Neural cell (in vitro differentiated cells): ENCODE data around the gene HOXB1. TPM values are rescaled to one million over a fixed set of nuclear protein-coding genes. Genes with fewer than 3 reads are reported as not detected.

Experiments used
- H2AFZ ChIP-seq: fragments of 200-600, 300-800 bp; sonication (generic), shearing (Covaris generic); 2 replicates; pipeline ENCODE4 v1.6.0; 2014; ENCODE audit warnings: low read depth, mild to moderate bottlenecking, antibody characterized with exemption, low read length, moderate library complexity
- H3F3A ChIP-seq: fragments of 200-600 bp; shearing (Covaris generic); 2 replicates; pipeline ENCODE4 v1.6.1; 2016; ENCODE audit warnings: mild to moderate bottlenecking, moderate library complexity, mixed read lengths, antibody characterized with exemption, low read length; ENCODE audit not compliant: insufficient read depth, poor library complexity, severe bottlenecking
- H3K27ac ChIP-seq: fragments of 200-600, 300-800 bp; sonication (generic), shearing (Covaris generic); 2 replicates; pipeline ENCODE4 v1.5.1; 2014; ENCODE audit warnings: mild to moderate bottlenecking, low read length, moderate library complexity
- H3K27me3 ChIP-seq: fragments of 300-800, 200-600 bp; sonication (generic), shearing (Covaris generic); 2 replicates; pipeline ENCODE4 v1.6.0; 2014; ENCODE audit warnings: mild to moderate bottlenecking, low read depth, low read length, moderate library complexity; ENCODE audit not compliant: insufficient read depth
- H3K36me3 ChIP-seq: fragments of 300-800, 200-600 bp; sonication (generic), shearing (Covaris generic); 2 replicates; pipeline ENCODE4 v1.5.1; 2014; ENCODE audit warnings: mild to moderate bottlenecking, antibody characterized with exemption, low read length, moderate library complexity; ENCODE audit not compliant: insufficient read depth
- H3K4me2 ChIP-seq: fragments of 300-800, 200-600 bp; sonication (generic), shearing (Covaris generic); 2 replicates; pipeline ENCODE4 v1.6.0; 2014; ENCODE audit warnings: mild to moderate bottlenecking, low read length
- H3K4me3 ChIP-seq: fragments of 300-800, 200-600 bp; sonication (generic), shearing (Covaris generic); 2 replicates; pipeline ENCODE4 v1.5.1; 2014; ENCODE audit warnings: mild to moderate bottlenecking, low read length, moderate library complexity
- H3K79me2 ChIP-seq: fragments of 200-600 bp; shearing (Covaris generic); replicated peaks from 2 replicates; pipeline ENCODE4 v1.6.0; 2014; ENCODE audit warnings: mild to moderate bottlenecking, low read length, moderate library complexity; ENCODE audit not compliant: insufficient read depth
- H3K9ac ChIP-seq: fragments of 300-800, 200-600 bp; sonication (generic), shearing (Covaris generic); 2 replicates; pipeline ENCODE4 v1.6.1; 2016; ENCODE audit warnings: mild to moderate bottlenecking, low read length, mixed read lengths
- H3K9me2 ChIP-seq: fragments of 200-600 bp; shearing (Covaris generic); 2 replicates; pipeline ENCODE4 v1.6.1; 2016; ENCODE audit warnings: mild to moderate bottlenecking, low read length, mixed read lengths; ENCODE audit not compliant: insufficient read depth
- H3K9me3 ChIP-seq: fragments of 200-600, 300-800 bp; sonication (generic), shearing (Covaris generic); 2 replicates; pipeline ENCODE4 v1.6.1; 2016; ENCODE audit warnings: mild to moderate bottlenecking, mixed run types, low read length, moderate library complexity, mixed read lengths
- H4K20me1 ChIP-seq: fragments of 200-600 bp; shearing (Covaris generic); 2 replicates; pipeline ENCODE4 v1.6.1; 2016; ENCODE audit warnings: mild to moderate bottlenecking, mixed run types; ENCODE audit not compliant: insufficient read depth
- CTCF ChIP-seq: fragments of 450-650 bp; IDR thresholded peaks from 2 replicates; pipeline ENCODE4 v1.5.1; 2014; ENCODE audit warnings: antibody characterized with exemption, mild to moderate bottlenecking, moderate library complexity; ENCODE audit not compliant: poor library complexity, severe bottlenecking
- EP300 ChIP-seq: fragments of 450-650 bp; conservative IDR thresholded peaks from 2 replicates; pipeline ENCODE4 v1.6.1; 2014; ENCODE audit warnings: antibody characterized with exemption, mild to moderate bottlenecking, moderate library complexity; ENCODE audit not compliant: poor library complexity, severe bottlenecking
- EZH2 ChIP-seq: fragments of 200-600, 300-800 bp; shearing (Covaris generic), sonication (generic); IDR thresholded peaks from 2 replicates; pipeline ENCODE4 v1.6.1; 2014; ENCODE audit warnings: antibody characterized with exemption, low read length, borderline replicate concordance, mild to moderate bottlenecking; ENCODE audit not compliant: insufficient read depth, poor library complexity, severe bottlenecking
- MXI1 ChIP-seq: fragments of 450-650 bp; conservative IDR thresholded peaks from 2 replicates; pipeline ENCODE4 v1.6.1; 2014; ENCODE audit warnings: antibody characterized with exemption, mild to moderate bottlenecking; ENCODE audit not compliant: poor library complexity, severe bottlenecking
- POLR2AphosphoS5 ChIP-seq: IDR thresholded peaks from 2 replicates; pipeline ENCODE4 v1.6.1; 2012
- RAD21 ChIP-seq: fragments of 450-650 bp; conservative IDR thresholded peaks from 2 replicates; pipeline ENCODE4 v1.6.1; 2014; ENCODE audit warnings: antibody characterized with exemption, mild to moderate bottlenecking, moderate library complexity
- REST ChIP-seq: IDR thresholded peaks from 2 replicates; pipeline ENCODE4 v1.6.1; 2012; ENCODE audit warnings: borderline replicate concordance
- SMC3 ChIP-seq: fragments of 450-650 bp; conservative IDR thresholded peaks from 2 replicates; pipeline ENCODE4 v1.6.1; 2014; ENCODE audit warnings: antibody characterized with exemption, mild to moderate bottlenecking, moderate library complexity; ENCODE audit not compliant: poor library complexity
- TAF1 ChIP-seq: IDR thresholded peaks from 2 replicates; pipeline ENCODE4 v1.6.1; 2012; ENCODE audit warnings: low read depth
- polyA plus RNA-seq: library from polyadenylated mRNA; depleted of rRNA; stranded (reverse); fragments of >200 nt; gene quantifications from 2 replicates; pipeline ENCODE4 v1.2.3, GENCODE V29; 2014

The HOXB1 gene
- polyA plus RNA-seq, 1 donor from 2014 or later, result not detected

- H2AFZ ChIP-seq, result no peak overlapping the region
- no peak overlapping the region for H3K4me3 ChIP-seq
- H3K9me3 ChIP-seq, result no peaks in the 10 kb centered on the region
- no peaks in the 10 kb centered on the region for H3F3A ChIP-seq
- peaks cover 42% of the 10 kb centered on the region for H3K27me3 ChIP-seq
- no peak overlapping the region for H3K27ac ChIP-seq
- no peaks in the 10 kb centered on the region for H3K9me2 ChIP-seq
- no peak overlapping the region for H3K4me2 ChIP-seq
- no peaks in the 10 kb centered on the region for H4K20me1 ChIP-seq
- no peaks in the 10 kb centered on the region for H3K36me3 ChIP-seq
- no peaks in the 10 kb centered on the region for H3K79me2 ChIP-seq
- no peak overlapping the region for H3K9ac ChIP-seq
- TF ChIP-seq RAD21 (no peak), EZH2 (no peak), CTCF (no peak), EP300 (no peak), POLR2AphosphoS5 (no peak), SMC3 (no peak), REST (no peak)
Observed at GRCh38 chr17:48504953-48505352, 25.9 kb downstream of the HOXB1 start.

GRCh38 chr17:48503747-48504146, 27.1 kb downstream of the HOXB1 start:
- TF ChIP-seq TAF1, result no peak
- no peak for TF ChIP-seq CTCF
- TF ChIP-seq EP300, result no peak
- TF ChIP-seq POLR2AphosphoS5, result no peak
- TF ChIP-seq REST, result no peak
- TF ChIP-seq SMC3, result no peak
- no peak for TF ChIP-seq MXI1
- TF ChIP-seq EZH2, result no peak
- TF ChIP-seq RAD21, result no peak
- no peaks in the 10 kb centered on the region for H3K9me2 ChIP-seq
- H3F3A ChIP-seq, result no peaks in the 10 kb centered on the region
- no peaks in the 10 kb centered on the region for H3K36me3 ChIP-seq
- H4K20me1 ChIP-seq, result no peaks in the 10 kb centered on the region
- H3K4me2 ChIP-seq, result no peak overlapping the region
- H3K79me2 ChIP-seq, result no peaks in the 10 kb centered on the region
- H3K9me3 ChIP-seq, result no peaks in the 10 kb centered on the region
- no peak overlapping the region for H3K4me3 ChIP-seq
- H2AFZ ChIP-seq, result no peak overlapping the region
- H3K27ac ChIP-seq, result no peak overlapping the region
- H3K27me3 ChIP-seq, result peaks cover 46% of the 10 kb centered on the region
- no peak overlapping the region for H3K9ac ChIP-seq
